Smooth muscle cell (in vitro differentiated cells): ENCODE measurements around the gene PRG3. TPM values are rescaled to one million over a fixed set of nuclear protein-coding genes. Genes with fewer than 3 reads are reported as not detected.

ENCODE experiments used
- DNase-seq: peaks from one replicate; lab custom pipeline; 2025; ENCODE audit not compliant: unreplicated experiment; lab: John Stamatoyannopoulos, UW
- H2AFZ ChIP-seq: fragments of 200-600 bp; sonication (generic); 2 replicates; pipeline ENCODE4 v1.6.0; 2016; ENCODE audit warnings: antibody characterized with exemption, low read depth, mild to moderate bottlenecking
- H3F3A ChIP-seq: fragments of 200-600 bp; sonication (generic); 2 replicates; pipeline ENCODE4 v1.6.0; 2017; ENCODE audit warnings: antibody characterized with exemption, low read depth
- H3K27ac ChIP-seq: fragments of 200-600 bp; sonication (generic); 2 replicates; pipeline ENCODE4 v1.5.1; 2016; ENCODE audit warnings: low read depth, mild to moderate bottlenecking
- H3K27me3 ChIP-seq: fragments of 200-600 bp; sonication (generic); 2 replicates; pipeline ENCODE4 v1.6.1; 2016; ENCODE audit warnings: low read depth, mild to moderate bottlenecking
- H3K36me3 ChIP-seq: fragments of 200-600 bp; sonication (generic); 2 replicates; pipeline ENCODE4 v1.5.1; 2016; ENCODE audit warnings: low read depth
- H3K4me1 ChIP-seq: fragments of 200-600 bp; sonication (generic); 2 replicates; pipeline ENCODE4 v1.5.1; 2016; ENCODE audit warnings: low read depth
- H3K4me2 ChIP-seq: fragments of 200-600 bp; sonication (generic); 2 replicates; pipeline ENCODE4 v1.6.0; 2016; ENCODE audit warnings: mild to moderate bottlenecking
- H3K4me3 ChIP-seq: fragments of 200-600 bp; sonication (generic); 2 replicates; pipeline ENCODE4 v1.5.1; 2016; ENCODE audit warnings: mild to moderate bottlenecking
- H3K79me2 ChIP-seq: fragments of 200-600 bp; sonication (generic); 2 replicates; pipeline ENCODE4 v1.6.0; 2016; ENCODE audit warnings: low read depth, mild to moderate bottlenecking
- H3K9ac ChIP-seq: fragments of 200-600 bp; sonication (generic); 2 replicates; pipeline ENCODE4 v1.6.0; 2016; ENCODE audit warnings: low read depth
- H3K9me3 ChIP-seq: fragments of 200-600 bp; sonication (generic); replicated peaks from 2 replicates; pipeline ENCODE4 v1.5.1; 2016; ENCODE audit warnings: low read depth
- H4K20me1 ChIP-seq: fragments of 200-600 bp; sonication (generic); 2 replicates; pipeline ENCODE4 v1.6.0; 2016; ENCODE audit warnings: low read depth
- CTCF ChIP-seq: fragments of 200-600 bp; sonication (generic); IDR thresholded peaks from 2 replicates; pipeline ENCODE4 v1.5.1; 2017; ENCODE audit warnings: borderline replicate concordance, mild to moderate bottlenecking, antibody characterized with exemption; ENCODE audit not compliant: insufficient read depth, poor library complexity, severe bottlenecking
- WGBS: methylation state at CpG from one replicate; pipeline ENCODE4 v1.1.7; 2016; ENCODE audit warnings: low lambda C conversion rate; 5-methylcytosine and 5-hydroxymethylcytosine counted together
- polyA plus RNA-seq: library from polyadenylated mRNA; unstranded; fragments of >200 nt; fragmentation: Nextera tagmentation; extraction: Ambion mirVana; gene quantifications from 2 replicates; pipeline ENCODE4 v1.2.1, GENCODE V29; 2016
- total RNA-seq: library from RNA; depleted of rRNA; stranded (reverse); fragments of >200 nt; gene quantifications from 2 replicates; pipeline ENCODE4 v1.2.3, GENCODE V29; 2014

Gene PRG3
- total and polyA plus RNA-seq, 2 experiments from 2014 or later = not detected

GRCh38 chr11:57368845-57369232, 12.1 kb downstream of the PRG3 start:
- TF ChIP-seq CTCF = no peak
- no peaks in the 10 kb centered on the region for H4K20me1 ChIP-seq
- no peak overlapping the region for H3K9ac ChIP-seq
- no peaks in the 10 kb centered on the region for H3K79me2 ChIP-seq
- H3K27ac ChIP-seq = no peak overlapping the region
- H3K27me3 ChIP-seq = no peaks in the 10 kb centered on the region
- H3K4me2 ChIP-seq = no peak overlapping the region
- no peak for DNase-seq
- H3K4me3 ChIP-seq = no peak overlapping the region
- H2AFZ ChIP-seq = no peak overlapping the region
- WGBS = 83% methylated on average over 5 of the region's 5 CpGs
- H3F3A ChIP-seq = peaks cover 5% of the 10 kb centered on the region
- H3K9me3 ChIP-seq = no peaks in the 10 kb centered on the region
- no peaks in the 10 kb centered on the region for H3K36me3 ChIP-seq
- peaks cover 15% of the 10 kb centered on the region for H3K4me1 ChIP-seq

GRCh38 chr11:57368106-57368844, 12.7 kb downstream of the PRG3 start:
- H3F3A ChIP-seq = peaks cover 5% of the 10 kb centered on the region
- H3K9me3 ChIP-seq = no peaks in the 10 kb centered on the region
- no peak overlapping the region for H3K9ac ChIP-seq
- no peak overlapping the region for H3K27ac ChIP-seq
- no peak for TF ChIP-seq CTCF
- H3K4me1 ChIP-seq = peaks cover 15% of the 10 kb centered on the region
- H2AFZ ChIP-seq = no peak overlapping the region
- no peaks in the 10 kb centered on the region for H3K27me3 ChIP-seq
- no peak for DNase-seq
- WGBS = 87% methylated on average over 19 of the region's 19 CpGs
- no peaks in the 10 kb centered on the region for H3K36me3 ChIP-seq
- no peaks in the 10 kb centered on the region for H4K20me1 ChIP-seq
- H3K79me2 ChIP-seq = no peaks in the 10 kb centered on the region
- no peak overlapping the region for H3K4me2 ChIP-seq
- H3K4me3 ChIP-seq = no peak overlapping the region

- peaks cover 15% of the 10 kb centered on the region for H3K4me1 ChIP-seq
- no peak for TF ChIP-seq CTCF
- no peak overlapping the region for H3K4me3 ChIP-seq
- H3K79me2 ChIP-seq = no peaks in the 10 kb centered on the region
- H2AFZ ChIP-seq = no peak overlapping the region
- no peak overlapping the region for H3K9ac ChIP-seq
- WGBS = 63% methylated on average over 9 of the region's 9 CpGs
- peaks cover 4% of the 10 kb centered on the region for H3K27me3 ChIP-seq
- H3K36me3 ChIP-seq = no peaks in the 10 kb centered on the region
- no peak overlapping the region for H3K4me2 ChIP-seq
- no peaks in the 10 kb centered on the region for H3K9me3 ChIP-seq
- no peaks in the 10 kb centered on the region for H3F3A ChIP-seq
- H3K27ac ChIP-seq = no peak overlapping the region
- H4K20me1 ChIP-seq = no peaks in the 10 kb centered on the region
- DNase-seq = no peak
Measured at GRCh38 chr11:57364851-57365660, 15.9 kb downstream of the PRG3 start.
